Subcutaneous abdominal adipose tissue (tissue), 5 donors: ENCODE data around the gene RGS9BP.
A peak's percentile ranks its signal among the peaks of the same experiment; 100 is the strongest.

ENCODE experiments used
- H3K27ac ChIP-seq: one replicate; pipeline ENCODE4 v1.7.0; 2013; ENCODE audit warnings: low read depth, mild to moderate bottlenecking, inconsistent platforms, low read length, moderate library complexity
- H3K27me3 ChIP-seq, 5 donors: one replicate each; pipeline ENCODE4 v1.7.0; 2013; ENCODE audit warnings: low read length in 5 of 5, inconsistent platforms in 1 of 5; ENCODE audit not compliant: control insufficient read depth in 5 of 5, insufficient read depth in 4 of 5
- H3K36me3 ChIP-seq, 5 donors: one replicate each; pipeline ENCODE4 v1.7.0; 2013; ENCODE audit warnings: low read length in 5 of 5; ENCODE audit not compliant: control insufficient read depth in 5 of 5, insufficient read depth in 5 of 5
- H3K4me1 ChIP-seq, 5 donors: one replicate each; pipeline ENCODE4 v1.7.0; 2013; ENCODE audit warnings: low read length in 5 of 5, mild to moderate bottlenecking in 3 of 5, moderate library complexity in 1 of 5; ENCODE audit not compliant: control insufficient read depth in 5 of 5, insufficient read depth in 5 of 5
- H3K4me3 ChIP-seq, 5 donors: one replicate each; pipeline ENCODE4 v1.7.0; 2013; ENCODE audit warnings: low read length in 5 of 5, low read depth in 1 of 5
- H3K9ac ChIP-seq, 5 donors: one replicate each; pipeline ENCODE4 v1.7.0; 2013; ENCODE audit warnings: low read length in 5 of 5, mild to moderate bottlenecking in 4 of 5, moderate library complexity in 3 of 5
- H3K9me3 ChIP-seq, 5 donors: one replicate each; pipeline ENCODE4 v1.7.0; 2013; ENCODE audit warnings: low read length in 5 of 5; ENCODE audit not compliant: control insufficient read depth in 5 of 5
- donor health status: healthy.
- donor health status: healthy.
- donor health status: healthy.
- donor health status: healthy.
- donor health status: healthy.

The RGS9BP gene

DNA sequence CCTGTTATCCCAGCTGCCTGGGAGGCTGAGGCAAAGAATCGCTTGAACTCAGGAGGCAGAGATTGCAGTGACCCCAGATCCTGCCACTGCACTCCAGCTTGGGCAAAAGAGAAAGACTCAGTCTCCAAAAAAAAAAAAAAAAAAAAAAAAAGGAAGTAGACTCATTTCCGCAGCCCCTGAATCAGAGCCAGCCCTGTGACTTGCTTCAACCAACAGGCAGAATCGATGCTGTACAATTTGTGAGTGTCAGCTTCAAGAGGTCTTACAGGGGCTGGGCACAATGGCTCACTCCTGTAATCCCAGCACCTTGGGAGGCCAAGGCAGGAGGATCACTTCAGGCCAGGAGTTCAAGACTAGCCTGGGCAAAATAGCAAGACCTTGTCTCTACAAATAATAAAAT is 13.5 kb upstream of the RGS9BP start:
- Histone ChIP-seq H3K36me3 (peaks cover 0 to 16% (median 13%) of the 10 kb centered on the region in 5 donors), H3K27me3 (no peaks in the 10 kb centered on the region), H3K9ac (no peak overlapping the region)

DNA sequence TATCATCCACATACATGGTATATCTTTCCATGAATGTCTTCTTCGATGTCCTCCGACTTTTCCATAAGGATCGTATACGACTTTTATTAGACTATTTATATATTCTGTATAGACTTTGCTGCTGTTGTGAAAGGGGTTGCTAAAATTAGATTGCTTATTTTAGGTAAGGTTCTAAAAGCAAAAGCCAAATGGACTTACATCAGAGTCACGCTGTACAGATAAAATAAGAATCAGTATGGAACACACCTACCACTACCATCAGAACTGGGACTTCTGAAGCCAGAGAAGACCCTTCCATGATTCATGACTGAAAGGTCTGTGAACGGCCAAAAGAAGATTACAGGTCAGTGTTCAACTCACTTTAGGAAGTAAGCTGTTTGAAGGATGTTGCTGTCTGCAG is 9.6 kb upstream of the RGS9BP start:
- Histone ChIP-seq H3K27me3 (no peaks in the 10 kb centered on the region), H3K9me3 (no peaks in the 10 kb centered on the region), H3K27ac (no peak overlapping the region), H3K36me3 (peaks cover 0 to 5% (median 3%) of the 10 kb centered on the region in 5 donors), H3K4me1 (peaks cover 0 to 6% (median 0%) of the 10 kb centered on the region in 5 donors), H3K9ac (no peak overlapping the region), H3K4me3 (no peak overlapping the region)

More for the DNA sequence above, 13.5 kb upstream of the RGS9BP start:
- peaks cover 0 to 12% (median 0%) of the 10 kb centered on the region in 5 donors for H3K4me1 ChIP-seq
- H3K27ac ChIP-seq = no peak overlapping the region
- no peaks in the 10 kb centered on the region for H3K9me3 ChIP-seq
- H3K4me3 ChIP-seq = no peak overlapping the region

DNA sequence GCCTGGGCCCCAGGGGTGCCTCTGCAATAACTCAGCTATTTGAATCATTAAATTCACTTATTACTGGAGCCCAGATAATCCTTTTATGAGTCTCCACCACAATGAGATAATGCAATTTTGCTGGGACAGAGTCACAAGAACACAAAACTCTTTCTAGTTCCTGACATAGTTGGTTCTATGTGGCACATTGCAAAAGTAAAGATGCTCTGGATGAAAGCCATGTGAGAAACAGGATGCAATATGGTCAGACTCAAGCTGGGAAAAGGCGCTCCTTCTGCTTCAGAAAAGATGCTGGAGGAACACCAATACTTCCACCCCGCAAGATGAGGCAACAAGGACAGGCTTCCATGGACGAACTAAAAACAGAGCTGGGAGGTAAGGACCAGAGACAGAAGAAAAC is 6.3 kb upstream of the RGS9BP start:
- H3K27me3 ChIP-seq = no peaks in the 10 kb centered on the region
- H3K27ac ChIP-seq = no peak overlapping the region
- H3K9ac ChIP-seq = no peak overlapping the region
- no peak overlapping the region for H3K4me3 ChIP-seq
- H3K9me3 ChIP-seq = no peaks in the 10 kb centered on the region
- H3K4me1 ChIP-seq = peaks cover 10 to 25% (median 20%) of the 10 kb centered on the region in 5 donors
- peaks cover 0 to 5% (median 3%) of the 10 kb centered on the region in 5 donors for H3K36me3 ChIP-seq

DNA sequence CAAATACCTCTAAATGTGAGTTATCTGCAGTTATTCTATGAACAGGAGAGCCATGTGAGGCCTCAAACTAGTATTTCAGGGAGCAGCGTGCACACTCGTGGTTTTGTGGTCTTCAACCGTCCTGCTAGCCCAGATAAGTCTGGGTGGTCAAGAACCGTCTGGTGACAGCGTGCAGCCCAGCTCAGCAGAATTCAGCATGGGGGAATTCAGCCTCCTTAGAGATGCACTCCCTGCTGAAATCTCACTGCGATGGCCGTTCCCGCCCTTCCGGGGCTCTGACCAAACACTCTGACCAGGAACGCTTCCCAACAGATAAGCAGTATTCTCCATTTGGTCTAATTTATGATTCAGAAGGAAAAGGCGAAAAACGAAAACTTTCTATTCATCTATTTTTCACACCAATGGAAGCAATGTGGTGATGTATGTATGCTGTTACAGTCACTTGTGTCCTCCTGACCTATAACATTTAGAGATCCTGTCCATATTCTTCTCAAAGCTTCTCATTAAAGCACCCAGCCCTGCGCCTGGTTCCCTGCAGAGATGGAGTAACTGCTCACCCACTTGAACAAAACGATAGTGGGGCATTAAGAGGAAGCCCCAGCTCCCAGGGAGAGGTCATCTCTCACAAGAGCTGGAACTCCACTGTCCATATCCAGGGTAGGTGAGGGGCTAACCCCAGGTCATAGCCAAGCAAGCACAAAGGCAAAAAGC is 3.6 kb upstream of the RGS9BP start:
- H3K36me3 ChIP-seq = peaks cover 0 to 2% (median under 1%) of the 10 kb centered on the region in 5 donors
- H3K4me1 ChIP-seq = peaks cover 10 to 47% (median 33%) of the 10 kb centered on the region in 5 donors
- H3K4me3 ChIP-seq = no peak overlapping the region
- no peak overlapping the region for H3K27ac ChIP-seq
- H3K27me3 ChIP-seq = peaks cover 3 to 11% (median 5%) of the 10 kb centered on the region in 5 donors
- no peak overlapping the region for H3K9ac ChIP-seq
- no peaks in the 10 kb centered on the region for H3K9me3 ChIP-seq

DNA sequence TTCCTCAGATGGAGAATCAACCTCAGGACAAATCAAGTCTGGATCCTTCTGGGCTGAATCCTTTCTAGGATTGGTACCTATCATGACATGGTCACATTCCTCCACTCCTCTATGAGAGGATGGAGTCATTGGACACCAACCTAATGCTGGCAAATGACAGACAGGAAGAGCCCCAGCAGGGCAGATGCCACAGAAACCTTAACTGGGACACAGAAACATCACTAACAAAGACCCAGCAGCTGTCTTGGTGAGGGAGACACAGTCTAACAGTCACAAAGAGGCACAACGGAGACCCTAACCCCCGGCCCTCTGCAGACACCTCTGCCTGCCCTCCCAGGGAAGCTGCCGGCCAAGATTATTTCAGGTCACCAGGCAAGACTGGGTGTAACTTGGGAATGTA is 2.8 kb upstream of the RGS9BP start:
- no peak overlapping the region for H3K4me3 ChIP-seq
- peaks cover 10 to 50% (median 33%) of the 10 kb centered on the region in 5 donors for H3K4me1 ChIP-seq
- peak overlapping the region in 2 of 5 donors; percentile 19 to 38 for H3K9ac ChIP-seq
- no peak overlapping the region for H3K27ac ChIP-seq
- H3K9me3 ChIP-seq = no peaks in the 10 kb centered on the region
- H3K27me3 ChIP-seq = peaks cover 3 to 12% (median 6%) of the 10 kb centered on the region in 5 donors
- H3K36me3 ChIP-seq = no peaks in the 10 kb centered on the region

DNA sequence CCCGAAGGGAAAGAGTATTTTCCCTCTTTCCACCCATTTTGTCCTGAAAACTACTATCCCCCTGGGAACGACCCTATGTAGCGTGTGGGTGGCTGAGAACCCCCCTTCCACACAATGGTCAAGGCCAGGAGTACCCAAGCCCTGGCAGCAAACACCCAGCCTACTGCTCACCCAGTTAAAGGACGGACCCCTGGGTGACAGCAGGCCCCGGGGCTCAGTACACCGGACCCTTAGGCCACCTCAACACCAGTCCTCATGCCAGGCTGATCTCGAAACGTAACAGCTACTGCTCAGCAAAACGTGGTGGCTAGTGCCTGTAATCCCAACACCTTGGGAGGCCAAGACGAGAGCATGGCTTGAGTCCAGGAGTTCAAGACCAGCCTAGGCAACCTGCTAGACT is 2.1 kb upstream of the RGS9BP start:
- Histone ChIP-seq H3K27me3 (peaks cover 3 to 12% (median 6%) of the 10 kb centered on the region in 5 donors), H3K4me3 (peak overlapping the region in 1 of 5 donors; percentile 93), H3K27ac (no peak overlapping the region), H3K4me1 (peaks cover 10 to 50% (median 33%) of the 10 kb centered on the region in 5 donors), H3K9ac (peak overlapping the region in 1 of 5 donors; percentile 19), H3K36me3 (no peaks in the 10 kb centered on the region), H3K9me3 (no peaks in the 10 kb centered on the region)

DNA sequence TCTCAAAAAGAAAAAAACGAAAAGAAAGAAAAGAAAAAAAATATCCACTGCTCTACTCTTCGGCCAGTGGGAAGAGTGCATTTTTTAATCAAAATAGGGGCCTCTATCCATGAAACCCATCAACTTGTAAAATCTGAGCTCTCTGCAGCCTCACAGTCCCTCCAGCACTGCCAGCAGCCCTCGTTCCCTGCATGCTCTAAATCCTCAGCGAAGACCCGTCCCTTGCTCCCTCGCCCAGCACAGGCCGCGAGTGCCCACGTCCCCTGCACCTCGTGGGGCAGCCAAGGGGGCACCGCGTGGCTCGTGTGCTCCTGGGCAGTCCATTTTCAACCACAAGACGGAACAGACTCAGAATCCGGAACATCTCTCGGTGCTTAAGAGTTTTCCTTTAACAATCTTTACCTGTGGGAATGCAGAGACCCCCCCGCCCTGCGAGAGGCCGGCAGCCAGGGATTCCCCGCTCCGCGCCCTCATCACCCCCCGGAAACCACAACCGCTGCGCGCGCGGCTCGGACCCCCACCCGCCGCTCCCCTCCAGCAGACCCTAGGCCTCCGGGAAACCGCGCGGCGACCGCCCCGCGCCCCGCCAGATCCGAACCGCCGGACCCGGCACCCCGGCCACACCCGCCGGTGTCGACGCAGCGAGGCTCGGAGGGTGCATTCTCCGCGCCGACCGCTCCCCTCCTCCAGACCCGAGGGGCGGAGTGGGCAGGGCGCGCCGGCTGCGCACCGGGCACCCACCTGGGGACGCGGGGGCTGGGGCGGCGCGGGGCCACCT is 1.3 kb upstream of the RGS9BP start:
- Histone ChIP-seq H3K9me3 (no peaks in the 10 kb centered on the region), H3K27me3 (peaks cover 3 to 12% (median 6%) of the 10 kb centered on the region in 5 donors), H3K4me3 (peak overlapping the region; percentile 54 to 93 (median 91)), H3K9ac (peak overlapping the region in 4 of 5 donors; percentile 66 to 86 (median 76)), H3K36me3 (no peaks in the 10 kb centered on the region), H3K4me1 (peaks cover 10 to 50% (median 33%) of the 10 kb centered on the region in 5 donors), H3K27ac (no peak overlapping the region)

DNA sequence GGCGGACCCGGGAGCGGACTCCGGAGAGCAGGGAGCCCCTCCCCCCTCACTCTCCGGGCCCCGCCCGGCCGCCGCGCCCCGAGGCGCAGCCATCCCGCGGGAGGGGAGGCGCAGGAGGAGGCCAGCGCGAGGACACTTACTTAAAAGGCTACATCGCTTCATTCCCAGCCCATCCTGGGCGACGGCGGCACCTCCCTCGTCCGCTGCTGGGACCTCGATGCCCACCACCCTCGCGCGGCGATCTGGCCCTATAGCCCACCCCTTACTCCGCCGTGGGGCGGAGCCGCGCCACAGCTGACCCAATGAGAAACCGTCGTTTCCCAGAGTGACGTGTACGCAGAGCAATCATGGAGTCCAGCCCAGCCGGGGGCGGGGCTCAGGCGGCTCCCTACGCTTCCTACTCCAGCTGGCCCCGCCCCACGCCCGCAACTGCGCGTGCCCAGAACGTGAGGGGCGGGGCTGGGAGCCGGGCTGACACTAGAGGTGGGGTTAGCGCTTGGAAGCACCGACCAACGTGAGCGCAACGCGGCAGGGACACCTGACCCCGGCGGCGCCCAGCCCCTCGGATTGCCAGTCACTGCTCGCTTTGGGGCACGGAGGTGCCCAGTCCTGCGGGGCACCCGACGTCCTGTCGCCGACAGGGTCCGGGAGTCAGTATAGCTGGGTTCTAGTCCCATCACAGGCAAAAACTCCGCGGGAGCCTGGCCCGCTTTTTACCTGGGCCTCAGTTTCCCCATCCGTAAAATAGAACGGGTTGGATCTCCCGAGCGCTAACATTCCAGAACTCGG is 523 bp upstream of the RGS9BP start, which contains the start of gene ANKRD27:
Gene ANKRD27 (minus strand): TSS at position 250 of the 789 bp plus-strand sequence. CDS start 16,165 bp downstream, outside the sequence.
- Histone ChIP-seq H3K27ac (no peak within 1 kb of the TSS), H3K9ac (peak within 1 kb of the TSS in 4 of 5 donors; percentile 66 to 86 (median 76)), H3K27me3 (peaks cover 3 to 12% (median 6%) of the 10 kb centered on the region in 5 donors), H3K36me3 (no peaks in the 10 kb centered on the region), H3K4me1 (peaks cover 10 to 50% (median 33%) of the 10 kb centered on the region in 5 donors), H3K9me3 (no peaks in the 10 kb centered on the region), H3K4me3 (peak within 1 kb of the TSS; percentile 61 to 93 (median 91))

DNA sequence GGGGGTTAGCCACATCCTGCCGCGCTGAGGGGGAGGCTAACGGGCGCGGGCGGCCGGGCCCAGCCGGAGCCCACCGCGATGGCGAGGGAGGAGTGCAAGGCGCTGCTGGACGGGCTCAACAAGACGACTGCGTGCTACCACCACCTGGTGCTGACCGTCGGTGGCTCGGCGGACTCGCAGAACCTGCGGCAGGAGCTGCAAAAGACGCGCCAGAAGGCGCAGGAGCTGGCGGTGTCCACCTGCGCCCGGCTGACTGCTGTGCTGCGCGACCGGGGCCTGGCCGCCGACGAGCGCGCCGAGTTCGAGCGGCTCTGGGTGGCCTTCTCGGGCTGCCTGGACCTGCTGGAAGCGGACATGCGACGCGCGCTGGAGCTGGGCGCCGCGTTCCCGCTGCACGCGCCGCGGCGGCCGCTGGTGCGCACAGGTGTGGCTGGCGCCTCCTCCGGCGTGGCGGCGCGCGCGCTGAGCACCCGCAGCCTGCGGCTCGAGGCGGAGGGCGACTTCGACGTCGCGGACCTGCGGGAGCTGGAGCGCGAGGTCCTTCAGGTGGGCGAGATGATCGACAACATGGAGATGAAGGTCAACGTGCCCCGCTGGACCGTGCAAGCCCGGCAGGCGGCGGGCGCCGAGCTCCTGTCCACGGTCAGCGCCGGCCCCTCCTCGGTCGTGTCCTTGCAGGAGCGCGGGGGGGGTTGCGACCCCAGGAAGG is 692 bp downstream of the RGS9BP start:
- Histone ChIP-seq H3K4me3 (peak overlapping the region in 4 of 5 donors; percentile 84 to 93 (median 92)), H3K4me1 (peaks cover 10 to 50% (median 33%) of the 10 kb centered on the region in 5 donors), H3K9ac (peak overlapping the region in 2 of 5 donors; percentile 30 to 47), H3K27me3 (peaks cover 3 to 12% (median 6%) of the 10 kb centered on the region in 5 donors), H3K9me3 (no peaks in the 10 kb centered on the region), H3K36me3 (no peaks in the 10 kb centered on the region), H3K27ac (no peak overlapping the region)
